Heart left ventricle (tissue), 13 donors: ENCODE data around the gene SLC4A3.

Source experiments
- CTCF ChIP-seq, 12 donors: fragments of 200-600 bp; sonication (generic) in 4 of 12; IDR thresholded peaks; one replicate each; pipeline versions ENCODE4 v1.5.0 to v1.8.0; 2018 to 2022; ENCODE audit warnings: antibody characterized with exemption in 12 of 12, mild to moderate bottlenecking in 5 of 12
- POLR2A ChIP-seq, 2 donors: fragments of 450-650 bp; IDR thresholded peaks; one replicate each; pipeline ENCODE4 v1.6.1; 2017; ENCODE audit warnings: antibody characterized with exemption in 2 of 2, mild to moderate bottlenecking in 2 of 2, moderate library complexity in 2 of 2
- donor health status: ischemic (EF 13 %, LVEDD 7.1; RV severe dilation, severe dysfunction).
- donor health status: DM: no; HTN: yes; CAD: no.
- donor health status: DM: no; HTN: no; CAD: no.
- donor health status: ischemic (EF 25% LVEDD 6.9; RV normal size, moderate dysfunction).
- donor health status: ischemic (EF 25% LVEDD 5.7; RV mildly dilated, moderate dysfunction).
- donor health status: ischemic (EF 35%, LVEDD 5.7; RV mildly dilated, moderate dysfunction).
- donor health status: nonischemic (EF 11% LVEDD 7.7; RV severe dilation, severe dysfunction).
- donor health status: DM: yes; HTN: yes; CAD: no.
- donor health status: PGD.
- donor health status: ischemic (EF 29% LVEDD 5.4; RV normal size, mild dysfunction).
- donor health status: nonischemic (EF 23%, LVEDD 6.1; RV moderate dilation, normal function).

- no peak for TF ChIP-seq POLR2A (IDR thresholded peaks at IDR 0.05)
- TF ChIP-seq CTCF (IDR thresholded peaks at IDR 0.05): no peak
Observed at GRCh38 chr2:219614076-219614860, 13.2 kb upstream of the SLC4A3 start.
